T-helper 22 cell (primary cell): Measurements from ENCODE around the gene RNU1-2.
"Not testable (repeated sequence)": the region's sequence is repeated elsewhere in the genome, so short reads cannot be mapped to it uniquely, and the experiment has no call there.

Experiments
- DNase-seq: peaks from one replicate; pipeline ENCODE4 v3.0.0-alpha.2; 2020; ENCODE audit warnings: low read depth

The RNU1-2 gene

DNA sequence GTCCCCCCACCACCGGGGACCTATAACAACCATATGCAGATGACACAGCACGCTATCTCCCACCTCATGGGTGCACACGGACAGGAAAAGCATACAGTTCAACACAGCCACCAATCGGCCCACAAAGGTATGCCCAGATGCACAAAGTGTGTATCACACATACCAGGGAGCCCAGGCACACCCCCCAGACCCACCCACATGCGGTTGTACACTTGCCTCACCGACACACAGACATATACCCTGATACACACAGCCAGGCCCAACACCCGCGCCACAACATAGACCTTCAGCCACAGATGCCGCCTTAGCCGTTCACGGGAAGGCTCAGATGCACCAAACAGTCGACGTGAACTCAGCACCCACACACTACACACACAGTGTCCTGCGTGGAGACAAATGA is 31.5 kb downstream of the RNU1-2 start:
- DNase-seq, result no peak

DNA sequence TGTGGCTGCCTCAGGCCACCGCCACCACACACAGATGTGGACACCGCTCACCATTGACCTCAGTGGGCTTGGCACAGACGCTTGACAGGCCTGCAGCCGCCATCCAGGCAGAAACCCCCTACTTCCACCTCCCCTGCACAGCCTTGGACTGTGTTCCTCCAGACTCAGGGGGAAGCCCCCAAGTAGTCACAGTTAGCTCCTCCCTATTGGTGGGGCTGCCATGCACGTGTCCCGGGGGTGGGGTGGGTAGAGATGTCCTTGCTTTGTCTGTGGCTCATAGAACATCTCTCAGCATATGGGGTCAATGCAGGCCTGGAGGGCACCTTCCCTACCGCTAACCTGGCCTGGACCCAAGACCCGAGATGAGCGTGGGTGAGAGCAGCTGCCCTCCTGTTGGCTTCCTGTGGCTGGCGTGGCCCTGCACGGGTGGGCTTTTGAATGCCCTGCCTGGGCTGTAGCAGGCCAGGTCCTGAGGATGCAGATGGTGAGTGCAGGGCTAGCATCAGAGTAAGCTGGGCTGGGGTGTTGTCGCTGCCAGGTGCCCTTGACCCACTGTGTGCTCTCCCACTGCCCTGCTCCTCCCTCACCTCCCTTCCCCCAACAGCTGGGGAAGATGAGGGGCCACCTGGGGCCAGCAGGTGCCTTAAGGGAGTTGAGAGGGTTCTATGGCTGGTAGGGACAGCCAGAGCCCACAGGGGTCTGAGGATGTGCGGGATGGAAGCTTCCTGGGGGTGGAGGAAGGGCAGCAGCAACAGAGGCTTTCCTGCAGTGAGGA is 32.1 kb downstream of the RNU1-2 start:
- no peak for DNase-seq

DNA sequence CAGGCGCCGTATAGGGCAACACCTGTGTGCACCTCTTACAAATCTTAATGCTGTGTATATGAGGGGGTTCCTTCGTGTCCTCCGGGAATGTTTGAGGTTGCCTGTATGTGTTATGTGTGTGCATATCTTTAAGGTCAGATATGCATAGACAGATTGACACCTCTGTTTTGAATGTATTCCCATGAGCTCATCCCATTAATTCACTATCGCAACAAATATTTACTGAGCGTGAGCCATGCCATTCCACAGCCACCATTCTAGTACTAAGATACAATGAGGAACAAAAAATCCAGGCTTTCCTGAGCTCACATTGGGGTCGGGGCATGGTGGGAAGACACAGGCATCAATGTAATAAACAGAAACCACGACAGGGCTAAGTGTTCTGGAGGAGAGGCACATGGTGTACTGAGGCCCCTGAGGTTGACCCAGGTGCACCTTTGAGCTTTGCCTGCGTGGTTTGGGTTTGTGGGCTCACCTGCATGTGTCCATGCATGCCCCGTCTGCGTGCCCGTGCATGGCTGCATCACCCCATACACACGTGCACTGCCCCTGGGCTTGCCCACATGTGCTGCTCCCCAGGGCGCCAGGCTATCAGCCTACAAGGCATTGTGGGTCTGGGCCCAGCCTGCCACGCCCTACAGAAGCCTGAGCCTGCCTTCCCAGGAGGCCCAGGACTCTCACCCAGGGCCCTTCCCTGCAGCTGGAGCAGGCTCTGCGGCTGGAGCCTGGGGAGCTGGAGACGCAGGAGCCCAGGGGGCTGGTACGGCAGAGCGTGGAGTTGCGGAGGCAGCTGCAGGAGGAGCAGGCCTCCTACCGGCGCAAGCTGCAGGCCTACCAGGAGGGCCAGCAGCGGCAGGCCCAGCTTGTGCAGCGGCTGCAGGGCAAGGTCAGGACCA is 33.6 kb downstream of the RNU1-2 start:
- not testable (repeated sequence) for DNase-seq

DNA sequence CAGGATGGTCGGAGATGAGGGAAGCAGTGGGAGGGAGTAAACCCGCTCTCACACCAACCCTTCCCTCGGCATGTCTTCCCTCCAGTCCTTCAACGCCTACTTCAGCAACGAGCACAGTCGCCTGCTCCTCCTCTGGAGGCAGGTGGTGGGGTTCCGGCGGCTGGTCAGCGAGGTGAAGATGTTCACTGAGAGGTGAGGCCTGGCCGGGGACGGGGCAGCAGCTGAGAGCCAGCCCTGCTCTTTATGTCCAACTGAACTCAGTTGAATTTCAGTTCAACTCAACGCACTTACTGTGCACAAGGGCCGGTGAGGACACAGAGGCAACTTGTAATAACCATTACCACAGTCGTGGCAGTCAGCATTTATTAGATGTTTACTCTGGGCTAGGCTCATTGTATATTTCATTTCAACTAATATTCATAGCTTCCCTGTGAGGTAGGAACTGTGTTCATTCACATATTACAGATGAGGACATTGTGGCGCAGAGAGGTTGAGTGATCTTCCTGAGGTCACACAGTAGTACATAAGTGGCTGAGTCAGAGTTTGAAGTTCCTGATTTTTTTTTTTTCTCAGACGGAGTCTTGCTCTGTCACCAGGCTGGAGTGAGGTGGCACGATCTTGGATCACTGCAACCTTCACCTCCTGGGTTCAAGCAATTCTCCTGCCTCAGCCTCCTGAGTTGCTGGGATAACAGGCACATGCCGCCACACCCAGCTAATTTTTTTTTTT is 35.6 kb downstream of the RNU1-2 start:
- not testable (repeated sequence) for DNase-seq

DNA sequence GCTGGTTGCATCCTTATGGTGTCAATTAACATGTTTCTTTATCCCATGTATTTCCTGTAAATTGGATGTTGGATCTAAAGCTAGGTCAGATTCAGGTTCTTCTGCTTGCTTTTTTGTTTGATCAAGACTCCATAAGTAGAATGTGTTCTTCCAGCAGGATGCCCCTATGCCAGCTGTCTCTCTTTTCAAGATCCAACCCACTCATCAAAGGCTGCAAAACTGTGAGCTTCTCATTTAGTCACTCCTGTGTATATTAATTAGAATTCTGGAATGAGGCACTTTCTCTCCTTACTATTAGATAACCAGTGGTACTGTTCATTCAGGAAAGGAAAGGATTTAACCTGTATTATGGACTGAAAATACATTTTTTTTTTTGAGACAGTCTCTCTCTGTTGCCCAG is 38.2 kb downstream of the RNU1-2 start:
- DNase-seq, result not testable (repeated sequence)

DNA sequence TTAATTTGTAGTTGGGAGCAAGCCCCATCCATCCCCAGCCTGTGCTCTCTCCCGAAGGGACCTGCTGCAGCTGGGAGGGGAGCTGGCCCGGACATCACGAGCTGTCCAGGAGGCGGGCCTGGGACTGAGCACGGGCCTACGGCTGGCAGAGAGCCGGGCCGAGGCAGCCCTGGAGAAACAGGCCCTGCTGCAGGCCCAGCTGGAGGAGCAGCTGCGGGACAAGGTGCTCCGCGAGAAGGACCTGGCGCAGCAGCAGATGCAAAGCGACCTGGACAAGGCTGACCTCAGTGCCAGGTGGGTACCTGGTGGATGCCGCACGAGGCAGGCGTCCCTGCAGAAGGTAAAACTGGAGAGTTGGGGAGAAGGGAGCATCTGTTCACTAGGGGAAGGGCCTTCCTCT is 40.8 kb downstream of the RNU1-2 start:
- DNase-seq, result not testable (repeated sequence)

DNA sequence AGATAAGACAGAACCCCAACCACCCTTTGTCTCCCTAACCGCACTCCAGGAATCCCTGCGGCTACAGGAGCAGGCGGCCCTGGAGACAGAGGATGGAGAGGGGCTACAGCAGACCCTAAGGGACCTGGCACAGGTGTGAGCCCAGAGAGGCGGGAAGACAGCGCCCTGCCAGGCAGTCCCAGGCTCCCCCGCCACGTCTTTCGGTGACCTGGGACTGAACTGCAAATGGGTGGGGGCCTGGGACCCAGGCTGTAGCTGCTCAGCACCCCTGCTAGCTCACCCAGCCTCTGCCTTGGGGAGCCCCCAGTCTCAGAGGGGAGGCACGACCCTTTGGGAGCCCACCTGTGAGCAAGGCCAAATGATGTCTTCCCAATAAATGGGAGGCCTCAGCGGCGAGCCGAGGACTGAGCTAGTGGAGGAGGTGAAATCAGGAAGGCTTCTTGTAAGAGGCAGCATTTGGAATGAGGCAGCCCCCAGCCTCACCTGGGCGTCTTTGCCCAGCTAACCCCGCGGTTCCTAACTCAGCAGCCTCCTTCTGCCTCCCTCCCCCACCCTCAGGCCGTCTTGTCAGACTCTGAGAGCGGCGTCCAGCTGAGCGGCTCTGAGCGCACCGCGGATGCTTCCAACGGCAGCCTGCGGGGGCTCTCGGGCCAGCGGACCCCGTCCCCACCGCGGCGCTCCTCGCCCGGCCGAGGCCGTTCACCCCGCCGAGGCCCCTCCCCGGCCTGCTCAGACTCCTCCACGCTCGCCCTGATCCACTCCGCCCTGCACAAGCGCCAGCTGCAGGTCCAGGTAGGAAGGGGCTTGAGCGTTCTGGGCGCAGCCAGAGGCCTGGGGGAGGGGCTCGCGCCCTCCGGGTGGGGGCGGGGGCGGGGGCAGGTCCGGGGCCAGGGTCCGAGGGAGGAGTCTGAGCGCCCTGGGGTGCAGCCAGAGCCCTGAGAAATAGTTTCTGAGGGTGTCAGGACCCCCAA is 42.9 kb downstream of the RNU1-2 start:
- no peak for DNase-seq

DNA sequence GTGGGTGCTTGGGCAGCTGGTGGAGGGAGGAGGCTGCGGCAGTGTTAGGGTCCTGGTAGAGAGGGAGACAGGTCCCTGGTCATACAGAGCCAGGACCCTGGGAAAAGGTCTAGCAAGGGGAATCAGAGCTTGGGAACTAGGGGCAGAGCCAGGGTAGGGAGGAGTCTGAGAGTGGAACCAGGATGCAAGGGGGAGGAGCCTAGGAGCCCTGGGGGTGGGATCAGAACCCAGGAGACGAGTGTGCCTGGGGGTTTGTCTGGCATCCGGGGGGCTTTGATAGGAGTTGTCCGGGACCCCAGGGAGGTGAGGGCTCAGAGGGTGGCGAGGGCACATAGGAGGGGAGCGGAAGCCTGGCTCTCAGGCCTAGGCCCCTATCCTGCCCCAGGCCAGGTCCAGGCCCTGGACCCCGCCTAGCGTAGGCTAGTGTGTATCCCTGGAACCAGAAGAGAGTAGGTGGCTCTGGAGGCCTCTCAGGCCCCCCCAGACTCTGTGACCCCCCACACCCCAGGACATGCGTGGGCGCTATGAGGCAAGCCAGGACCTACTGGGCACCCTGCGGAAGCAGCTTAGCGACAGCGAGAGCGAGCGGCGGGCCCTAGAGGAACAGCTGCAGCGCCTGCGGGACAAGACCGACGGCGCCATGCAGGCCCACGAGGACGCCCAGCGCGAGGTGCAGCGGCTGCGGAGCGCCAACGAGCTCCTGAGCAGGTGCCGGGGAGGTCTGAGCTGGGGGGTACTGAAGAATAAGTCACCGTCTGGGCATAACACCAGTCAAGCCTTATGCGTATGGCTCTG is 43.8 kb downstream of the RNU1-2 start:
- not testable (repeated sequence) for DNase-seq

DNA sequence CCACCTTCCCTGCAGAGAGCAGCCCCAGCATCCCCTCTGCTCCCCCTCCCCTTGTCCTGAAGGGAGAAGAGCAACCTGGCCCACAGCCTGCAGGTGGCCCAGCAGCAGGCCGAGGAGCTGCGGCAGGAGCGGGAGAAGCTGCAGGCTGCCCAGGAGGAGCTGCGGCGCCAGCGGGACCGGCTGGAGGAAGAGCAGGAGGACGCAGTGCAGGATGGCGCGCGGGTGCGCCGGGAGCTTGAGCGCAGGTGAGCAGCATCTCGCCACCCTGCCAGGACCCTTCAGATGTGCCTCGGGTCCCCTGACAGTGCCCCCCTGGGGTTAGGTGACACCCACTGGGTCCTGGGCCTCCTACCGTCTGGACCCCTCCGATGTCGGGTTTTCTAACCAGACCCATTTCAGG is 48.3 kb downstream of the RNU1-2 start:
- no peak for DNase-seq

DNA sequence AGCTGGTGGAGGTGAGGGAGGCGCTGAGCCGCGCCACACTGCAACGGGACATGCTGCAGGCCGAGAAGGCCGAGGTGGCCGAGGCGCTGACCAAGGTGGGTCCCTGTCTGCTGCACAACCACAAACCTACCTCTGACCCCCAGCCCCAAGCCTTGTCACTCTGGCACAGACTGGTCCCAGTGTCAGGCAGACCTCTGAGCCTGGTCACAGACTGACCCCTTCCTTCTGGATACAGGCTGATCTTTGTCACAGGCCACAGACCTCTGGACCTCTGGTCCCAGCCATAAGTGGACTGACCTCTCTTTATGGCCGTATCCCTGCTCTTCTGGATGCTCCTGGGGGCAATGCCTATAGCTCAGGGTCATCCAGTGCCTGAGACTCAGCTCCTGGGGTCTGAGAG is 49.7 kb downstream of the RNU1-2 start:
- DNase-seq, result not testable (repeated sequence)
